ENCODE measurements around the gene SLC35B2. TPM values are rescaled to one million over a fixed set of nuclear protein-coding genes. Genes with fewer than 3 reads are reported as not detected.

Gene SLC35B2
- total and polyA plus RNA-seq, 10 of the 15 experiments (the other 5 are each of a cell fraction or from before 2014, with no cell fraction given) = 11.3 to 45.4 (median 33.8) TPM

DNA sequence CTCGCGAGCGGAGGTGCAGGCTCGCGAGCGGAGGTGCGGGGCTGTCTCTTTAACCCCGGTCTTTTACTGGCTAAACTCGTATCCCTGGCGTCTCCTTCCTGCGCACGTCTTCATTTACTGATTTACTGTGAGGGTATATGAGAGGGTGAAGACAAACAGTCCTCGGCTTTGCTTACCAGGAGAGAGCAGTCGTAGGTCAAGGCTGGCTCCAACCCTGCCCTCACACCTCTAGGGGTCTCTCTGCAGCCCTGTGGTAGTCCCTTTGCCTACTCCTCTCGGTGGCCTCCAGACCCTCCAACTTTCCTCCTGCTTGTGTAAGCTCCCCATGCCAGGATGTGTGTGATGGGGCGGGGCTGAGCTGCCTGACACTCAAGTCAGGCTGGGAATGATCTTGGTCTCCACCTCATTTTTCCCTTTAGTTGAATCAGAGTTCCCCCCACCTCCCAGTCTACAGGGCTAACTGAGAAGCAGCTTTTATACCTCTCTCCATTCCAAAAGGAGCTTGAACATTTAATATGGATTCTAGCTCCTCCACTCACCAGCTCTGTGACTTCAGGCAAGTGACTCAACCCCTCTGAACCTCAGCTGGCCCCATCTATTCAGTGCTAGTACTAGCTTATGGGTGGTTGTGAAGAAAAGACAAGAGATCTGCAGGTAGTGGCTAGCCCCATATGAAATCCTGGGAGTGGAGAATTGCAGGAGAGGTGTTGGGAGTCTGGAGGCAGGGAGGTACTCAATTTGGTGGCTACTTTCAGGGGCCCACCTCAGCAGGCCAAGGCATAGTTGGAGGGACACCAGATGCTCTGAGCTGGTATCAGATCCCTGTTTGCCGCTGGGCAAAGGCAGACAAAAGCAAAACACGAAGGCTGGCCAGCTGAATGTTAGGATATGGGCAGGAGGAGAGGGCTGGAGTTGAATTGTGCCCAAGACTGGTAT, 33.0 kb downstream of the SLC35B2 start:
- ATAC-seq = peak; percentile 8
- no peaks in the 10 kb centered on the region for H4K20me1 ChIP-seq (ENCODE audit: control insufficient read depth, insufficient read depth)
- DNase-seq (ENCODE audit: low read depth, low spot score) = no peak
- ChIA-PET CTCF (interaction anchor here (0.7 to 6.0 kb wide), 18 partner anchors 11 to 128 kb away, joined by 3 to 95 read pairs (median 4); partner anchors contain the start of gene HSP90AB1), RAD21 (ENCODE audit: unreplicated experiment) (interaction anchor here (0.6 to 4.5 kb wide), 17 partner anchors 9 to 128 kb away, joined by 3 to 23 read pairs (median 6); partner anchors contain the start of gene HSP90AB1), SMC1A (ENCODE audit: uncharacterized antibody, unreplicated experiment) (interaction anchor here (0.6 to 2.2 kb wide), 15 partner anchors 11 to 114 kb away, joined by 3 to 18 read pairs (median 6); no protein-coding TSS in a partner anchor), POLR2A (interaction anchor here (0.8 to 7.0 kb wide), 9 partner anchors 12 to 39 kb away, joined by 3 to 63 read pairs (median 4); partner anchors contain the start of gene HSP90AB1)
- peak overlapping the region; percentile 51; the same call in 1 of the 2 replicates for H2AFZ ChIP-seq (ENCODE audit: control insufficient read depth, low read depth, low read length)
- TSS peak; percentile 45 for BruUV-seq (replicated peaks)
- H3K9ac ChIP-seq (ENCODE audit: control insufficient read depth, insufficient read depth, low read length) = peak overlapping the region; percentile 71
- H3K4me1 ChIP-seq (ENCODE audit: control insufficient read depth, insufficient read depth, low read length) = peaks cover 22% of the 10 kb centered on the region
- peaks cover 31% of the 10 kb centered on the region for H3K79me2 ChIP-seq (ENCODE audit: control insufficient read depth, insufficient read depth, low read length)
- FAIRE-seq = peak; percentile 68
- WGBS (ENCODE audit: insufficient coverage, insufficient replicate concordance, low lambda C conversion rate, missing lambda C conversion rate) = 12% methylated on average over 13 of the region's 18 CpGs
- intact Hi-C loops (cut with micrococcal nuclease; ENCODE audit: unreplicated experiment) (no loop called here), in situ Hi-C loops (cut with MboI) (no loop called here)
- H3K27me3 ChIP-seq (replicated peaks in 1 of 2; ENCODE audit: control insufficient read depth in 2 of 2, insufficient read depth in 2 of 2, low read length in 1 of 2) = no peaks in the 10 kb centered on the region
- peak overlapping the region; percentile 13; the same call in 1 of the 2 replicates for H3K27ac ChIP-seq (ENCODE audit: control insufficient read depth, insufficient read depth)
- TF ChIP-seq, protein P1, sequence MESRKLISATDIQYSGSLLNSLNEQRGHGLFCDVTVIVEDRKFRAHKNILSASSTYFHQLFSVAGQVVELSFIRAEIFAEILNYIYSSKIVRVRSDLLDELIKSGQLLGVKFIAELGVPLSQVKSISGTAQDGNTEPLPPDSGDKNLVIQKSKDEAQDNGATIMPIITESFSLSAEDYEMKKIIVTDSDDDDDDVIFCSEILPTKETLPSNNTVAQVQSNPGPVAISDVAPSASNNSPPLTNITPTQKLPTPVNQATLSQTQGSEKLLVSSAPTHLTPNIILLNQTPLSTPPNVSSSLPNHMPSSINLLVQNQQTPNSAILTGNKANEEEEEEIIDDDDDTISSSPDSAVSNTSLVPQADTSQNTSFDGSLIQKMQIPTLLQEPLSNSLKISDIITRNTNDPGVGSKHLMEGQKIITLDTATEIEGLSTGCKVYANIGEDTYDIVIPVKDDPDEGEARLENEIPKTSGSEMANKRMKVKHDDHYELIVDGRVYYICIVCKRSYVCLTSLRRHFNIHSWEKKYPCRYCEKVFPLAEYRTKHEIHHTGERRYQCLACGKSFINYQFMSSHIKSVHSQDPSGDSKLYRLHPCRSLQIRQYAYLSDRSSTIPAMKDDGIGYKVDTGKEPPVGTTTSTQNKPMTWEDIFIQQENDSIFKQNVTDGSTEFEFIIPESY (IDR thresholded peaks at IDR 0.05) = no peak
- TF ChIP-seq RAD21 (IDR thresholded peaks at IDR 0.05; ENCODE audit: insufficient read depth, low read depth, low read length) (no peak), SMARCA5 (IDR thresholded peaks at IDR 0.05) (0 out of 2 replicates have a peak, but pooled peaks have one; percentile 63), JUND (IDR thresholded peaks at IDR 0.05; ENCODE audit: low read depth, low read length) (no peak)
- TF ChIP-seq, protein P2, sequence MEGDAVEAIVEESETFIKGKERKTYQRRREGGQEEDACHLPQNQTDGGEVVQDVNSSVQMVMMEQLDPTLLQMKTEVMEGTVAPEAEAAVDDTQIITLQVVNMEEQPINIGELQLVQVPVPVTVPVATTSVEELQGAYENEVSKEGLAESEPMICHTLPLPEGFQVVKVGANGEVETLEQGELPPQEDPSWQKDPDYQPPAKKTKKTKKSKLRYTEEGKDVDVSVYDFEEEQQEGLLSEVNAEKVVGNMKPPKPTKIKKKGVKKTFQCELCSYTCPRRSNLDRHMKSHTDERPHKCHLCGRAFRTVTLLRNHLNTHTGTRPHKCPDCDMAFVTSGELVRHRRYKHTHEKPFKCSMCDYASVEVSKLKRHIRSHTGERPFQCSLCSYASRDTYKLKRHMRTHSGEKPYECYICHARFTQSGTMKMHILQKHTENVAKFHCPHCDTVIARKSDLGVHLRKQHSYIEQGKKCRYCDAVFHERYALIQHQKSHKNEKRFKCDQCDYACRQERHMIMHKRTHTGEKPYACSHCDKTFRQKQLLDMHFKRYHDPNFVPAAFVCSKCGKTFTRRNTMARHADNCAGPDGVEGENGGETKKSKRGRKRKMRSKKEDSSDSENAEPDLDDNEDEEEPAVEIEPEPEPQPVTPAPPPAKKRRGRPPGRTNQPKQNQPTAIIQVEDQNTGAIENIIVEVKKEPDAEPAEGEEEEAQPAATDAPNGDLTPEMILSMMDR (IDR thresholded peaks at IDR 0.05 in 2 of 3, conservative IDR thresholded peaks at IDR 0.05 in 1 of 3; ENCODE audit: control insufficient read depth in 2 of 3, extremely low read depth in 1 of 3, insufficient read depth in 1 of 3, low read depth in 3 of 3, low read length in 3 of 3) = peak in 2 of 3 experiments; percentile 17 to 25; a peak in 2 of 6 replicates
- peaks cover 0 to under 1% of the 10 kb centered on the region in 2 experiments; a peak in 2 of 4 replicates for H3K36me3 ChIP-seq (ENCODE audit: control insufficient read depth in 2 of 2, insufficient read depth in 2 of 2, low read length in 1 of 2)
- H3K4me3 ChIP-seq = peak overlapping the region; percentile 83
- H3K9me3 ChIP-seq (replicated peaks; ENCODE audit: control insufficient read depth, insufficient read depth, low read length) = no peaks in the 10 kb centered on the region
- peak overlapping the region; percentile 95 for H3K4me2 ChIP-seq (ENCODE audit: control insufficient read depth, insufficient read depth)

All from GM12878 (cell line).